Body of pancreas (tissue), 4 donors: ENCODE results near the gene TTC27.

Experiments used
- CTCF ChIP-seq, 7 experiments: fragments of 450-650 bp in 4 of 7; fragments of 200-600 bp in 3 of 7; sonication (generic) in 3 of 7; IDR thresholded peaks; one replicate each; pipeline ENCODE4 v1.5.1; 2016 to 2019; ENCODE audit warnings: antibody characterized with exemption in 7 of 7
- POLR2A ChIP-seq, 3 donors: fragments of 450-650 bp; IDR thresholded peaks; one replicate each; pipeline ENCODE4 v1.6.1; 2016; ENCODE audit warnings: antibody characterized with exemption in 3 of 3, mild to moderate bottlenecking in 2 of 3

DNA sequence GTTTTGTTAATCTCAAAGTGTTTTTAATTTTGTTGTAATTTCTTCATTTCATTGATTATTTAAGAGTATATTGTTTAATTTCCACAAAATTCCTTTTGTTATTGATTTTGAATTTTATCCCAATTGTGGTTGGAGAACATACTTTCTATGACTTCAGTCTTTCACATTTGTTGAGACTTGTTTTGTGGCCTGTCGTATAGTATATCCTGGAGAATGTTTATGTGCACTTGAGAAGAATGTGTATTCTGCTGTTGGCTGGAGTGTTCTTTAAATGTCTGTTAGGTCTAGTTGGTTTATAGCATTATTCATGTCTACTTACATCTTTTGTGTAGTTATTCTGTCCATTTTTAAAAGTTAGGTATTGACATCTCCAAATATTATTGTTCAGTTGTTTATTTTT is 120.3 kb downstream of the TTC27 start:
- TF ChIP-seq CTCF (IDR thresholded peaks at IDR 0.05) (no peak), POLR2A (IDR thresholded peaks at IDR 0.05) (no peak)
